Dermis blood vessel endothelial cell (primary cell): ENCODE measurements around the gene LRRC26. TPM values are rescaled to one million over a fixed set of nuclear protein-coding genes. Genes with fewer than 3 reads are reported as not detected.

Experiments
- DNase-seq: peaks from one replicate; pipeline ENCODE4 v3.0.0; 2010
- total RNA-seq: library from RNA; depleted of rRNA; stranded (reverse); fragments of >200 nt; gene quantifications from 2 replicates; pipeline ENCODE4 v1.2.3, GENCODE V29; 2014

Gene LRRC26, protein sequence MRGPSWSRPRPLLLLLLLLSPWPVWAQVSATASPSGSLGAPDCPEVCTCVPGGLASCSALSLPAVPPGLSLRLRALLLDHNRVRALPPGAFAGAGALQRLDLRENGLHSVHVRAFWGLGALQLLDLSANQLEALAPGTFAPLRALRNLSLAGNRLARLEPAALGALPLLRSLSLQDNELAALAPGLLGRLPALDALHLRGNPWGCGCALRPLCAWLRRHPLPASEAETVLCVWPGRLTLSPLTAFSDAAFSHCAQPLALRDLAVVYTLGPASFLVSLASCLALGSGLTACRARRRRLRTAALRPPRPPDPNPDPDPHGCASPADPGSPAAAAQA
- not detected in 2 replicates for total RNA-seq

DNA sequence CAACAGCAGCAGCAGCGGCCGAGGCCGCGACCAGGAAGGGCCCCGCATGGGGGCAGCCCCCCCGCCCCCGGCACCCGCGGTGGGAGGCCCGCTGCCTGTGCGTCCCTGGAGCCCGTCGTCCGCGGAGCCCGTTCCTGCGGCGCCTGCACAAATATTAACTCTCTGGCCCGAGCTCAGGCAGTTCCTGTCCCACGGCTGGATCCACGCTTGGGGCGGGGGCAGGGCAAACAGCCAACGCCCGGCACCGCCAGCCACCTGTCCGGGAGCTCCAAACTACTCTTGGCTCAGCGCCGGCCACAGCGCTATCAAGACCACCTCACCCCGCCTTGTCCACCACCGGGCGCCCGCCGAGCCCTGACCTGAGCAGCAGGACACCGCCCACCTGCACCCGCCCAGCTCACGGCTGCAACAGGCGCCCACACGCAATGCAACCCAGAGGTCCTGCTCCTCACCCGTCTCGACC lies at the start of gene LRRC26:
Gene LRRC26 (minus strand): TSS at position 156 of the 463 bp plus-strand sequence. CDS start 108 bp downstream, at position 48.
- no peak for DNase-seq

DNA sequence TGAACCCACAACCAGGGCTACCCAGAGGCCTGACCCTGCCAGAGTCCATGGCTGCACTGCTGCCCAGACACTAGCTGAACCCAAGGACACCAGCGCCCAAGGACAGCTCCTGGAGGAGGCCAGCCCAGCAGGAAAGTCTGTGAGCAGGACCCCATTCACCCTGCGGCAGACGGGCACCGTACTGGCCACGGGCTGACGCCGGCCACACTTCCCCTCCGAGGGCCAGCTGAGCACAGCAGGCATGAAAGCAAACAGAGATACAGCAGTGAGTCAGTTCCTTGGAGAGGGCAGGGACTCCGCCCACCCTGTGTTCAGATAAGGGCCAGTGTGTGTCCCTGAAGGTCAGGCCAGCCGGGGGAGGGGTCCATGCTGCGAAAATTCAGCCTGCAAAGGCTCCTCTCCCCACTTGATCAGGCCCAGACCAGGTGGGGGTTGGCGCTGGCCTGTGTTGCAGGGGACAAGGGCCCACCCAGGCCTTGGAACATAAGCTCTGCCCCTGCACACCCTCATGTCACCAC lies 49.0 kb upstream of the LRRC26 start:
- peak; percentile 39 for DNase-seq

DNA sequence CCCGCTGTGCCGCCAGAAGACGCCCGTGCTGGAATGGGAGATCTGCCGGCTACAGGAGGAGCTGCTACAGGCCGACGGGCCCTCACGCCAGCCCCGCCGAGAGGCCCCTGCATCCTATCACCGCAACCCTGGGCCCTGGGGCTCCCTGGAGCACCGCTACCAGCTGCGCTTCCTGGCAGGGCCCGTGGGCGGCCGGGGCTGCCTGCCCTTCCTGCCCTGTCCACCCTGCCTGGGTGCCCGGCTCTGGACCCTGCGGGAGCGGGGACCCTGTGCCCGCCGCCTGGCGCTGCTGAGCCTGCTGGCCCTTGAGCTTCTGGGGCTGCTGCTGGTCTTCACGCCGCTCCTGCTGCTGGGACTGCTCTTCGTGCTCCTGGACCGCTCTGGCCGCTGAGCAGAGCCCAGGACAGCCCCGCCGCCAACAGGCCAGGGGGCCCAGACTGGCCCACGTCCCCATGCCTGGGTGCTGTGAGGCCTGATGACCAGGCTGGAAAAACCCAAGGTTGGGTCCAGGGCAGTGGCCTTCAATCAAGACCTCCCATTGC lies 48.4 kb upstream of the LRRC26 start:
- no peak for DNase-seq

DNA sequence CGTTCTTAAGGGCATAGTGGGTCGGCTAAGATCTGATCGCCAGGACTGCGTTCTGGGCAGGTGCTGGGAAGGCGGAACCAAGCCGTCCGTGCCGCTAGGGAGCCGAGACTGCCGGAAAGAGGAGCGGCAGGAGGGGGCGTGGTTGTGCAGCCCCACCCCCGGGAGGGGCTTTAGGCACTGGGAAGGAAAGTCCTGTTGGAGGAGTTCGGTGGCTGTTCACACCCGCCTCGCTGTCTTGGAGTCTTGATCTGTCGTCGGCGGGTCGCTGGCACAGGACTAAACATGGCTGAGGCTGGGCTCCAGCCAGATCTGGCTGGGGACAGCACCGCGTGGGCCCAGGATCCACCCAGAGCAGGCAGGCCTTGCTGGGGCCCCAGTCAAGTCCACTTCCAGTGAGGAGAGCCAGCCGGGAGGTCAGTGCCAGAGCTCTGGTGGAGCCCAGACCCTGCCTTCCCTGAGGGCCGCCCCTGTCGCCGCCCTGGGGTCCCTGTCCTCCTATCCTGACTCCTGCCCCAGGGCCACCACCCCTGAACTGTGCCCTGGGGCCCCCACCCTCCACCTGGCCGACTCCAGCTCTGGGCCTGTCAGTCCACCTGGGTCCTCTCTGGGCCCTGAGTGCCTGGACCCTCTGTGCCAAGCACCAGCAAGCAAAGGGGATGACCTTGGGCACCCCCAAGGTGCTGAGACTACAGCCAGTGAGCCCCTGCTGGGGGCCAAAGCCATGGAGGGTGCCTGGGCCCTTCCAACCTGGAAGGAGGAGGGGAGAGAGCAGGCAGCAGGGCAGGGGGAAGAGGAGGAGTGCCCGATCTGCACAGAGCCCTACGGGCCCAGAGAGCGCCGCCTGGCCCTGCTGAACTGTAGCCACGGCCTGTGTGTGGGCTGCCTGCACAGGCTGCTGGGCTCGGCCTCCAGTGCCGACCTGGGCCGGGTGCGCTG lies 47.7 kb upstream of the LRRC26 start:
- DNase-seq = no peak

DNA sequence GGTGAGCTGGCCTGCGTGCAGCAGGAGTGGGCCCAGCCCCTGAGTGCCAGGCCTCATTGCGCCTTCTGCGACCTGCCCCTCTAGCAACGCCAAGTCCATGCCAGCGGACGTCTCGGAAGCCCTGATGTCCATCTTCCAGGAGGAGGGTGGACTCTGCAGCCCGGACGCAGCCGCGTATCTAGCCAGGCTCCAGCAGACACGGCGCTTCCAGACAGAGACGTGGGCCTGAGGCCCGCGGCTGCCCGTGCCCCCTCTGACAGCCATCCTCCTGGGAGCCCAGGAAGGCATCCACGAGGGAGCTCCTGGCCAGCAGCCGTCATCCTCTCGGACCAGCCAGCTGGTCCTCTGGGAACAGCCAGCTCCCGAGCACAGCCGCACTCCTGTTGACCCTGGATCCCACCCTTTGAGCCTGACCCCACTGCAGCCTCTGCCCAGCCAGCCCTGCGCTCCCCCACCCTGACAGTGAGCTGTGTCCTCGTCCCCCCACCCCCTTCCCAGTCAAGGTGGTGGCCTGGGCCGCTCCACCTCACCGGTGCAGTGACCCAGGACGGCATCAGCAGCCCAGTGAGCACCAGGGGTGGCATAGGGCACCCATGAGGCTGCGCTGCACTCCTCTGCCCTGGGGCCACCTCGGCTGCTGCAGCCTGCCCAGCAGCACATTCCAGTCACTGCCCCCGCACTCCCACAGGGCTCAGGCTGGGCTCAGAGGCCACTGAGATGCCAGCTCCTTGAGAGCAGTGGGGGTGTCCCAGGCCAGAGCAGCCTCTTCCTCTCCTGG lies 46.5 kb upstream of the LRRC26 start:
- DNase-seq = no peak

DNA sequence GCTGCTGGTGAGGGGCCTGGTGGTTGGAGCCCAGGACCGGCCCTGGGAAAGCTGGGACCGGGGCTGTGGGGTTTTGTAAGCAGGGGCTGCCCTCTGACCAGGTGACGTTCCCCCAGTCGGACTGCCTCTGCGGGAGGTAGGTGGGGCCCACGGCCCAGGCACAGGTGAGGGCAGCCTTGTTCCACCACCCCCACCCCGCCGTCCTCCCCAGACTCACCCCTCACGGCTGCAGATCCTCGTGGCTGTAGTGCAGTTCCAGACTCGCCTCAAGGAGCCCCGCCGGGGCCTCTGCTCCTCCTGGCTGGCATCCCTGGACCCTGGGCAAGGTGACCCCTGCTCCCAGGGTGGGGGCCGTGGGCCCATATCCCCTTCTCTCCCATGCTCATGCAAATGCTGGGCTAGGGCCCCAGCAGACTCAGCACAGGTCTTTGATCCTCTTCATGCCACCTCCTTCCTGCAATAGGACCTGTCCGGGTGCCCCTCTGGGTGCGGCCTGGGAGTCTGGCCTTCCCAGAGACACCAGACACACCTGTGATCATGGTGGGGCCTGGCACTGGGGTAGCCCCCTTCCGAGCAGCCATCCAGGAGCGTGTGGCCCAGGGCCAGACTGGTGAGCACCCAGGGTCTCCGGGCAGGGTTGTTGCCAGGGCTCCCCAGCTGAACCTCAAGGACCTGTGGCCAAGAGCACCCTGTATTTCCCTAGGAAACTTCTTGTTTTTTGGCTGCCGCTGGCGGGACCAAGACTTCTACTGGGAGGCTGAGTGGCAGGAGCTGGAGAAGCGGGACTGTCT lies 45.5 kb upstream of the LRRC26 start:
- DNase-seq = no peak

DNA sequence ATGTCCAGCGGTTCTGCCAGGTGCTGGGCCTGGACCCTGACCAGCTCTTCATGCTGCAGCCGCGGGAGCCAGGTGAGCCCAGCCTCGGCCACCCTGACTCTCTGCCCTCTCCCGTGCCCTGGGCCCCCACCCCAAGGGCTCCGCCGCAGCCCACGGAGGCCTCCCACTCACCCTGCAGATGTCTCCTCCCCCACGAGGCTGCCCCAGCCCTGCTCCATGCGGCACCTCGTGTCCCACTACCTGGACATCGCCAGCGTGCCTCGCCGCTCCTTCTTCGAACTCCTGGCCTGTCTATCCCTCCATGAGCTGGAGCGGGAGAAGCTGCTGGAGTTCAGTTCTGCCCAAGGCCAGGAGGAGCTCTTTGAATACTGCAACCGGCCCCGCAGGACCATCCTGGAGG lies 44.8 kb upstream of the LRRC26 start:
- DNase-seq = no peak

DNA sequence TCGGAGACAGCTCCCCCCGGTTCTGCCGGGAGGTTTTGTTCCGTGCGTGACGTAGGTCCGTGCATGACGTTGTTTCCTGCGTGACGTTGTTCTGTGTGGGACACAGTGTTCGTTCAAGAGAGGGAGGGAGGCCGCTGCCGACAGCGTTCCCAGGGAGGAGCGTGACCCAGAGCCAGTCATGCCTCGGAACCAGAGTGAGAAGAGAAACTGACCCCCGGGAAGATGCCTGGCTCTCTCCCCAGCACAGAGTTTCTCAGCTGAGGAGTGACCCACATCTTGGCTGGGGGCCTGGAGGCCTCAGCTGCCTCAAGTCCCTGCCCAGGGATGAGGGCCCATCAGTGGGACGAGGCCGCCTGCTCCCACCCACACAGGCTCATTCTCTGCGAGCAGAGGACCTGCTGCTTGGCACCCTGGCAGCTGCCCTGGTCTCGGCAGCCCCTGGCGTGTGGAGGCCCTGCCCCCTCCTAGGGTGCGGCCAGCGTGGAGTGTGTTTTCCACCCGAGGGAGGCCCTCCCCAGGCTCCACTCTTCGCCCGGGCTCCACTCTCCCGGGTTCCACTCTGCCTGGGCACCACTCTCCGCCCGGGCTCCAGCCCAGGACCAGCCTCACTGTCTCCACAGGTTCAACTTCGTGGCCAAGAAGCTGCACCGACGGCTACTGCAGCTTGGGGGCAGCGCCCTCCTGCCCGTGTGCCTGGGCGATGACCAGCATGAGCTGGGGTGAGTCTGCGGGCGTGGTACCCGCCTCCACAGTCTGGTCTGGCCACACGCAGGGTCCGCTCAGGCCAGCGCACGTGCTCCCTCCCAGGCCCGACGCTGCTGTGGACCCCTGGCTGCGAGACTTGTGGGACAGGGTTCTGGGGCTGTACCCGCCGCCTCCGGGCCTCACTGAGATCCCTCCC lies 43.6 kb upstream of the LRRC26 start:
- DNase-seq = no peak

DNA sequence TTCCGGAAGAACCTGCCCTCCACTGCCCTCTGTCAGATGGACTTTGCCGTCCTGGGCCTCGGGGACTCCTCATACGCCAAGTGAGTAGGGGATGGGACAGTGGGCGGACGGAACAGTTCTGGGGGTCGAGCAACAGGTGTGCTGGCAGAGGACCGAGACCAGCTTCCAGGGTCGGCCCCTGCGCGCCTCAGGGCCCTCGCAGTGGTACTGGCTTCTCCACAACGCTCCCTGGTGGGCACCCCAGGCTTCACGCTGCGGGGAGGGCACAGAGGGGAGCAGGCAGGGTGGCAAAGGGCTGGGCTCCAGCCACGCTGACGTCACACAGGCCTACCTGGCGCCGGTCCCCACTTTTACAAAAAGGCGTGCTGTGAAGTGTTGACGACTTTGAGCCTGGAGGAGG lies 42.7 kb upstream of the LRRC26 start:
- no peak for DNase-seq

DNA sequence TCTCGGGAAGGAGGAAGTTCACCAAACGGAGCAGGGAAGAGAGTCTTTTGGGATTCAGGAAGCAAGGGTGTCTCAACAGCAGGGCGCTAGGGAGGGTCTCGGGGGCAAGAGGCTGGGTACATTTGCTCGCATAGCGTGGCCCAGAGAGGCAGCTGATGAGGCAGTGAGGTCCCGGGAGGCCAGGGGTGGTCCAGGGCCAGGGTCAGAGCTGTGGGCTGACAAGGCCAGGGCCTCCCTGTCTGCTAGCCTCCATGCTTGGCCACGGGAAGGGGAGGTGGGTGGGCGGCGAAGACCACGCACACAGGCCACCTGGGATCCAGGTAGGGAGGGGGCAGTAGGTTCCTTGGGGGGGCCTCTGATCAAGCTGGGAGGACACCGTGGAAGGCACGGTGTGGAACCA lies 41.7 kb upstream of the LRRC26 start:
- DNase-seq = no peak

DNA sequence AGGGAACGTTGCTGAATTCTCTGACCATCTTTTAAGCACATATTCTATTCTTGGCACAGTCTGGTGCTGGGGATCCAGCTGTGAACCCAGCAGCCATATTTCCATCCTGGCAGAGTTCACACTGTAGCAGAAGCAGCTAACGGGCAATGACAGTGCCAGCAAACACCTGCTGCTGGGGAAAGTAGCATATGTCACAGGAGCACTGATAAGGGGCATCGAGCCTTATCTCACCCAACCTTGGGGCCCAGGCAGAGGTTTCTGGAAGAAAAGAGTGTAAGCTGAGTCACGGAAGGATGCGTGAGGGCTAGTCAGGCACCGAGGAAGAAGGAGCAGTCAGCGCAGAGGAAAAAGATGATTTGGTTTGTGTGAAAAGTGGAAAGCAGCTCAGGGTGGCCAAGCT lies 36.8 kb upstream of the LRRC26 start:
- DNase-seq = no peak

DNA sequence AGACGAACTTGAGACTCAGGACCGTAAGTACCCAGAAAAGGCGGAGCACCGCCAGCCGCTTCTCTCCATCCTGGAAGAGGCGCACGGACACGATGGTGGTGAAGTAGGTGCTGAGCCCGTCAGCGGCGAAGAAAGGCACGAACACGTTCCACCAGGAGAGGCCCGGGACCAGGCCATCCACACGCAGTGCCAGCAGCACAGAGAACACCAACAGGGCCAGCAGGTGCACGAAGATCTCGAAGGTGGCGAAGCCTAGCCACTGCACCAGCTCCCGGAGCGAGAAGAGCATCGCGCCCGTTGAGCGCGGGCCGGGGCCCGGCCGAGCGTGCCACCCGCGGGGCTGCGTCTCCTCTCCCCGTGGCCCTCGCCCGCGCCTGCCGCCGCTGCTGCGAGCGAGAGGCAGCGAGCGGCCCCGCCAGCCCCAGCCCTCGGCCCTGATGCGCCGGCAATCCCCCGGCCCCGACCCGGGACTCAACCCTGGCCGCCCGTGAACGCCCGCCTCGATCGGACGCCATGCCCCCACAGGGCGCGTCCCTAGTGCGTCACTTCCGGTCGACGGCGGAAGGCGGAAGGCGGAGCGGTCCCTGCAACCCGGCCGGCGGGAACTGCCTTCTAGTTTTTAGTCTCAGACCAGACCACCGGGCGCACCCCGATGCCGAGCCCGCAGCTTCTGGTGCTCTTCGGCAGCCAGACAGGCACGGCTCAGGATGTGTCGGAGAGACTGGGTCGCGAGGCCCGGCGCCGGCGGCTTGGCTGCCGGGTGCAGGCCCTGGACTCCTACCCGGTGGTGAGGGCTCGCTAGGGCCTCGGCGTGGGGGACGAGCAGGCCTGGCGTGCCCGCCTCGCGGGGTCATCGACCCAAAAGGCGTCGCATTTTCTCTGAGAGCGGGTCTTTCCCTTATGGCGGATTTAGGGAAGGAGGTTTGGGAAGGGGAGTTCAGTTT lies 35.5 kb upstream of the LRRC26 start, which contains the start of the genes NDOR1 and TMEM203:
Gene NDOR1 (plus strand): TSS at position 575 of the 944 bp plus-strand sequence. CDS start 78 bp downstream, at position 653.
Gene TMEM203 (minus strand): TSS at position 523 of the 944 bp plus-strand sequence. CDS start 234 bp downstream, at position 289.
- DNase-seq = peak; percentile 91

DNA sequence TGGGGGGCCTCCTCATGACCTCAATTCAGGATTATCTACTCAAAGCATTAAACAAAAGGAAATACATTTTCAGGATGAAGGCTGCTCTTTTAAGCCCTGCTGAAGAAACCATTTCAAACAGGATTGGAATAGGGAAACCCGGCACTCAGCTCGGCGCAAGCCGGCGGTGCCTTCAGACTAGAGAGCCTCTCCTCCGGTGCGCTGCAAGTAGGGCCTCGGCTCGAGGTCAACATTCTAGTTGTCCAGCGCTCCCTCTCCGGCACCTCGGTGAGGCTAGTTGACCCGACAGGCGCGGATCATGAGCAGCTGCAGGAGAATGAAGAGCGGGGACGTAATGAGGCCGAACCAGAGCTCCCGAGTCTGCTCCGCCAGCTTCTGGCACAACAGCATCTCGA lies 34.9 kb upstream of the LRRC26 start:
- DNase-seq = no peak

DNA sequence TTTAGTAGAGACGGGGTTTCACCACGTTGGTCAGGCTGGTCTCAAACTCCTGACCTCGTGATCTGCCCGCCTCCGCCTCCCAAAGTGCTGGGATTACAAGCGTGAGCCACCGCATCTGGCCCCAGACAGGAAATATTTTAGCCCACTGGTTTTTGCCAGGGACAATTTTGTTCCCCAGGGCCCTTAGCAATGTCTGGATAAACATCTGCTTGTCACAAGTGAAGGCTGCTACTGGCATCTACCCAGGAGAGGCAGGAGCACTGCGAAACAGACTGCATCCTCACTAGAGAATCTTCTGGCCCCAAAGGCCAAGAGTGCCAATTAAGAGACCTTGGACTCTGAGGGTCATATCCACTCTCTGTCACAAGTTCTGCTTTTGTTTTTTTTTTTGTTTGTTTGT lies 33.1 kb upstream of the LRRC26 start:
- DNase-seq = no peak

DNA sequence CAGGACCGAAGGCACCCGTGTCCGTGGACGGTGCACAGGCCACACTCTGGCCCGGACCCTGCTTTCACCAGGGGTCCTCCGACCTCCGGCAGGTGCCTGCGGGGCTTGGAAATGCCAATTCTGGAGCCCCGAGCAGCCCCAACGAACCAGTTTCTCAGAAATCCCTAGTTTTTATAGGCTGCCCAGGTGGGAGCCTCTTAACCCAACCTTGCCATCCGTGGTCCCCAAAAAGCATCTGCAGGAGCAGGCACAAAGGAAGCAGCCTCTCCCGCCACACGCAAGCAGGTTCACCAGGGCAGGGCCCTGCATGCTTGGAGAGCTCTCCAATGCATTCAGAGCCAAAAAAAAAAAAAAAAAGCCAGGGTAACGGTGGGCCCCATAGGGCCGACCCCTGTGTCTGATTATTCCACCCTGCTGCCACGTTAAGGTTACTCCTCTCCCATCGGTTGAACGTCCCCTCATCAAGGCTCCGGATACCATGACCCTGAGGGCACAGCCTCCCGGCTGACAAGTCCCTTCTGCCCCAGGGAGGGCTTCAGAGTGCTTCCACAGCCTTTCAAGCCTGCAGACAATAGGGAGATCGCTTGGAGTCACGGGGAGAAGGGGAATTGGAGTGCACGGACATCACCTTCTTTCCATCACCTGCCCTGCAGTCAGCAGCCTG lies 31.5 kb upstream of the LRRC26 start:
- DNase-seq = no peak

DNA sequence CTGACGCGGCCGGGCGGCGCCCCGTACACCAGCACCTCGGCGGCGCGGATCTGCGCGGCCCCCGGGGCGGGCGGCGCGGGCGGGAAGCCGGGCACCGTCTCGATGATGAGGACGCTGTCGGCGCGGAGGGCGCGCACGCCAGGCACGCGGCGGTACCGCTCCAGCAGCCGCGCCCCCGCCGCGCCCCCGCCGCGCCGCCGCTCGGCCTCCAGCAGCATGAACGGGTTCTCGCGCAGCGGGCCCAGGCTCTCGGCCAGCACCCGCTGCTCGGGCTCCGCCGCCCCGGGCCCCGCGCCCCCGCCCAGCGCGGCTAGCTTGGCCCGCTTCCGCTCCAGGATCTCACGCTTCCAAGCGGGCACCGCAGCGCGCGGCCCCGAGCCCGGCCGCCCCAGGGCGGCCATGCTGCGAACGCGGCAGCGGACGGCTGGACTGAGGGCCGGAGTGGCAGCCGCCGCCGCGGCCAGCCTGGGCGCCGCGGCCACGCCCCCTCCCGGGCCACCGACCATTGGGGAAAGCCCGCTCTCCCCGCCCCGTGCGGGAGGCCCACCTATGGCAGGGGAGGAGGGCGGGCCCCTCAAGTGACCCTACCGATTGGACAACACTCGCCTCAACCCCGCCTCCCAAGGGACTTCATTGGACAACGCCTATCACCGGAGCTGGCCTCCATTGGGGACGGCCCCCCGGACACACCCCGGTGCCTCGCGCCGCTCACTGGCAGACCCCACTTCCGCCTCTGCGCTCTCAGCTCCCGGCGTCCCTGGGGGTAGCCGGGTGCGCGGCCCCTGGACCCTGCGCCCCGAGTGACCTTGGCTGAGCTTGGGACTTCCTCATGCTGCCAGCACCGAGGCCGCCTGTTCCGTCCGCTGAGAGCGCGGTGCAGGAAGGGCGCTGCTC lies 30.7 kb upstream of the LRRC26 start, which contains the start of gene TPRN:
Gene TPRN (minus strand): TSS at position 431 of the 894 bp plus-strand sequence. CDS start 30 bp downstream, at position 401.
- DNase-seq = peak; percentile 99
